Measurements from ENCODE around the gene SRGAP2. TPM values are rescaled to one million over a fixed set of nuclear protein-coding genes. Genes with fewer than 3 reads are reported as not detected.
"Not testable (repeated sequence)": the region's sequence is repeated elsewhere in the genome, so short reads cannot be mapped to it uniquely, and the experiment has no call there.

The SRGAP2 gene
- polyA plus RNA-seq, 1 donor from 2014 or later = 18.5 TPM

- not testable (repeated sequence) for H3F3A ChIP-seq (ENCODE audit: insufficient read depth, low read length, poor library complexity, severe bottlenecking); H3K9me2 ChIP-seq (ENCODE audit: insufficient read depth, low read length); H3K27ac ChIP-seq (ENCODE audit: low read length); H3K9ac ChIP-seq (ENCODE audit: low read length); H3K27me3 ChIP-seq (ENCODE audit: insufficient read depth, low read depth, low read length); H3K9me3 ChIP-seq (ENCODE audit: low read length); H3K36me3 ChIP-seq (ENCODE audit: insufficient read depth, low read length); H4K20me1 ChIP-seq (ENCODE audit: insufficient read depth); H3K4me3 ChIP-seq (ENCODE audit: low read length); H2AFZ ChIP-seq (ENCODE audit: low read depth, low read length); H3K4me2 ChIP-seq (ENCODE audit: low read length); H3K79me2 ChIP-seq (replicated peaks; ENCODE audit: insufficient read depth, low read length)
Observed at GRCh38 chr1:206225386-206225785, 22.0 kb downstream of the SRGAP2 start.

GRCh38 chr1:206226886-206227285, 23.5 kb downstream of the SRGAP2 start:
- H3F3A ChIP-seq (ENCODE audit: insufficient read depth, low read length, poor library complexity, severe bottlenecking); H3K4me2 ChIP-seq (ENCODE audit: low read length); H3K4me3 ChIP-seq (ENCODE audit: low read length); H3K9ac ChIP-seq (ENCODE audit: low read length); H3K27ac ChIP-seq (ENCODE audit: low read length); H3K36me3 ChIP-seq (ENCODE audit: insufficient read depth, low read length); H4K20me1 ChIP-seq (ENCODE audit: insufficient read depth); H2AFZ ChIP-seq (ENCODE audit: low read depth, low read length); H3K9me3 ChIP-seq (ENCODE audit: low read length); H3K79me2 ChIP-seq (replicated peaks; ENCODE audit: insufficient read depth, low read length); H3K27me3 ChIP-seq (ENCODE audit: insufficient read depth, low read depth, low read length); H3K9me2 ChIP-seq (ENCODE audit: insufficient read depth, low read length): not testable (repeated sequence)

GRCh38 chr1:206229286-206229685, 25.9 kb downstream of the SRGAP2 start:
- H3K27ac ChIP-seq (ENCODE audit: low read length); H3K4me2 ChIP-seq (ENCODE audit: low read length); H3K79me2 ChIP-seq (replicated peaks; ENCODE audit: insufficient read depth, low read length); H3K36me3 ChIP-seq (ENCODE audit: insufficient read depth, low read length); H3F3A ChIP-seq (ENCODE audit: insufficient read depth, low read length, poor library complexity, severe bottlenecking); H3K27me3 ChIP-seq (ENCODE audit: insufficient read depth, low read depth, low read length); H3K9me2 ChIP-seq (ENCODE audit: insufficient read depth, low read length); H3K4me3 ChIP-seq (ENCODE audit: low read length); H2AFZ ChIP-seq (ENCODE audit: low read depth, low read length); H3K9me3 ChIP-seq (ENCODE audit: low read length); H3K9ac ChIP-seq (ENCODE audit: low read length); H4K20me1 ChIP-seq (ENCODE audit: insufficient read depth): not testable (repeated sequence)

- H3K36me3 ChIP-seq (ENCODE audit: insufficient read depth, low read length); H3F3A ChIP-seq (ENCODE audit: insufficient read depth, low read length, poor library complexity, severe bottlenecking); H3K4me3 ChIP-seq (ENCODE audit: low read length); H3K9me3 ChIP-seq (ENCODE audit: low read length); H2AFZ ChIP-seq (ENCODE audit: low read depth, low read length); H3K9me2 ChIP-seq (ENCODE audit: insufficient read depth, low read length); H3K27me3 ChIP-seq (ENCODE audit: insufficient read depth, low read depth, low read length); H3K27ac ChIP-seq (ENCODE audit: low read length); H3K9ac ChIP-seq (ENCODE audit: low read length); H3K79me2 ChIP-seq (replicated peaks; ENCODE audit: insufficient read depth, low read length); H4K20me1 ChIP-seq (ENCODE audit: insufficient read depth); H3K4me2 ChIP-seq (ENCODE audit: low read length): not testable (repeated sequence)
Observed at GRCh38 chr1:206231989-206232388, 28.6 kb downstream of the SRGAP2 start.

GRCh38 chr1:206232970-206233645, 29.8 kb downstream of the SRGAP2 start:
- H3K4me2 ChIP-seq (ENCODE audit: low read length); H3K79me2 ChIP-seq (replicated peaks; ENCODE audit: insufficient read depth, low read length); H3K4me3 ChIP-seq (ENCODE audit: low read length); H3K27me3 ChIP-seq (ENCODE audit: insufficient read depth, low read depth, low read length); H3K36me3 ChIP-seq (ENCODE audit: insufficient read depth, low read length); H3K9ac ChIP-seq (ENCODE audit: low read length); H3K9me3 ChIP-seq (ENCODE audit: low read length); H3F3A ChIP-seq (ENCODE audit: insufficient read depth, low read length, poor library complexity, severe bottlenecking); H3K9me2 ChIP-seq (ENCODE audit: insufficient read depth, low read length); H2AFZ ChIP-seq (ENCODE audit: low read depth, low read length); H4K20me1 ChIP-seq (ENCODE audit: insufficient read depth); H3K27ac ChIP-seq (ENCODE audit: low read length): not testable (repeated sequence)

- H3K9ac ChIP-seq (ENCODE audit: low read length); H3F3A ChIP-seq (ENCODE audit: insufficient read depth, low read length, poor library complexity, severe bottlenecking); H3K27me3 ChIP-seq (ENCODE audit: insufficient read depth, low read depth, low read length); H3K4me2 ChIP-seq (ENCODE audit: low read length); H4K20me1 ChIP-seq (ENCODE audit: insufficient read depth); H3K9me2 ChIP-seq (ENCODE audit: insufficient read depth, low read length); H3K4me3 ChIP-seq (ENCODE audit: low read length); H2AFZ ChIP-seq (ENCODE audit: low read depth, low read length); H3K36me3 ChIP-seq (ENCODE audit: insufficient read depth, low read length); H3K27ac ChIP-seq (ENCODE audit: low read length); H3K9me3 ChIP-seq (ENCODE audit: low read length); H3K79me2 ChIP-seq (replicated peaks; ENCODE audit: insufficient read depth, low read length): not testable (repeated sequence)
Observed at GRCh38 chr1:206234189-206234916, 31.0 kb downstream of the SRGAP2 start.

- not testable (repeated sequence) for H4K20me1 ChIP-seq (ENCODE audit: insufficient read depth); H3K9me2 ChIP-seq (ENCODE audit: insufficient read depth, low read length); H3K4me3 ChIP-seq (ENCODE audit: low read length); H3K79me2 ChIP-seq (replicated peaks; ENCODE audit: insufficient read depth, low read length); H3K9me3 ChIP-seq (ENCODE audit: low read length); H3K36me3 ChIP-seq (ENCODE audit: insufficient read depth, low read length); H3K9ac ChIP-seq (ENCODE audit: low read length); H3F3A ChIP-seq (ENCODE audit: insufficient read depth, low read length, poor library complexity, severe bottlenecking); H3K27me3 ChIP-seq (ENCODE audit: insufficient read depth, low read depth, low read length); H2AFZ ChIP-seq (ENCODE audit: low read depth, low read length); H3K27ac ChIP-seq (ENCODE audit: low read length); H3K4me2 ChIP-seq (ENCODE audit: low read length)
Observed at GRCh38 chr1:206235190-206235589, 31.8 kb downstream of the SRGAP2 start.

GRCh38 chr1:206240288-206240687, 36.9 kb downstream of the SRGAP2 start:
- H2AFZ ChIP-seq (ENCODE audit: low read depth, low read length); H3K9me3 ChIP-seq (ENCODE audit: low read length); H4K20me1 ChIP-seq (ENCODE audit: insufficient read depth); H3K36me3 ChIP-seq (ENCODE audit: insufficient read depth, low read length); H3F3A ChIP-seq (ENCODE audit: insufficient read depth, low read length, poor library complexity, severe bottlenecking); H3K79me2 ChIP-seq (replicated peaks; ENCODE audit: insufficient read depth, low read length); H3K4me3 ChIP-seq (ENCODE audit: low read length); H3K4me2 ChIP-seq (ENCODE audit: low read length); H3K9ac ChIP-seq (ENCODE audit: low read length); H3K27ac ChIP-seq (ENCODE audit: low read length); H3K27me3 ChIP-seq (ENCODE audit: insufficient read depth, low read depth, low read length); H3K9me2 ChIP-seq (ENCODE audit: insufficient read depth, low read length): not testable (repeated sequence)
